Inflammatory macrophage treated with lipopolysaccharide for 4 hours (primary cell): Measurements from ENCODE around the gene FOXS1.
"Not testable (repeated sequence)": the region's sequence is repeated elsewhere in the genome, so short reads cannot be mapped to it uniquely, and the experiment has no call there.

Experiments
- DNase-seq: peaks from one replicate; pipeline ENCODE4 v3.0.0-alpha.2; 2020

Gene FOXS1

GRCh38 chr20:31838646-31839292 is 6.6 kb downstream of the FOXS1 start:
- DNase-seq, result no peak

GRCh38 chr20:31837896-31838397 is 7.5 kb downstream of the FOXS1 start:
- peak; percentile 41 for DNase-seq

- DNase-seq, result no peak
Observed at GRCh38 chr20:31836853-31837608, 8.4 kb downstream of the FOXS1 start.

GRCh38 chr20:31835977-31836852 is 9.2 kb downstream of the FOXS1 start:
- peak; percentile 69 for DNase-seq

- no peak for DNase-seq
Observed at GRCh38 chr20:31835554-31835953, 9.8 kb downstream of the FOXS1 start.

- no peak for DNase-seq
Observed at GRCh38 chr20:31833931-31834521, 11.4 kb downstream of the FOXS1 start.

GRCh38 chr20:31833130-31833930 is 12.1 kb downstream of the FOXS1 start:
- DNase-seq, result peak; percentile 52

GRCh38 chr20:31831771-31832306 is 13.6 kb downstream of the FOXS1 start:
- no peak for DNase-seq

- no peak for DNase-seq
Observed at GRCh38 chr20:31831211-31831610, 14.2 kb downstream of the FOXS1 start.

GRCh38 chr20:31830406-31830981 is 14.9 kb downstream of the FOXS1 start:
- no peak for DNase-seq

GRCh38 chr20:31829731-31830130 is 15.7 kb downstream of the FOXS1 start:
- DNase-seq, result no peak

- not testable (repeated sequence) for DNase-seq
Observed at GRCh38 chr20:31828016-31828415, 17.4 kb downstream of the FOXS1 start.

GRCh38 chr20:31827059-31827458 is 18.3 kb downstream of the FOXS1 start:
- DNase-seq, result no peak

- no peak for DNase-seq
Observed at GRCh38 chr20:31826074-31826473, 19.3 kb downstream of the FOXS1 start.

- DNase-seq, result no peak
Observed at GRCh38 chr20:31824554-31825313, 20.7 kb downstream of the FOXS1 start.

GRCh38 chr20:31824125-31824485 is 21.3 kb downstream of the FOXS1 start:
- no peak for DNase-seq

- DNase-seq, result no peak
Observed at GRCh38 chr20:31823360-31824124, 21.9 kb downstream of the FOXS1 start.

- DNase-seq, result peak; percentile 41
Observed at GRCh38 chr20:31822421-31823330, 22.7 kb downstream of the FOXS1 start.

- no peak for DNase-seq
Observed at GRCh38 chr20:31821427-31821826, 24.0 kb downstream of the FOXS1 start.
